Activated naive CD4-positive, alpha-beta T cell treated with anti-CD3 and anti-CD28 coated beads, Interleukin-2, amount 50 U/mL, for 72 hours (primary cell): ENCODE results near the gene AMD1. TPM values are rescaled to one million over a fixed set of nuclear protein-coding genes. Genes with fewer than 3 reads are reported as not detected.

Experiments
- total RNA-seq, 2 donors: library from RNA; stranded (reverse); gene quantifications; one replicate each; pipeline ENCODE4 v1.2.3, GENCODE V29; 2022

Gene AMD1
- total RNA-seq, 2 donors from 2014 or later, result 78.0 to 83.7 TPM

Other genes with a start within 250 kb of the AMD1 start
- gene CDK19, start 59.3 kb upstream of the AMD1 start, total RNA-seq, result 10 to 100 TPM; 14.3 to 17.9 TPM
- gene GTF3C6, start 83.9 kb downstream of the AMD1 start, total RNA-seq, result 10 to 100 TPM; 72.0 to 85.7 TPM
- 10 to 100 TPM; 33.1 to 41.7 TPM for gene RPF2, start 107.3 kb downstream of the AMD1 start, total RNA-seq
- gene SLC16A10, start 212.7 kb downstream of the AMD1 start, total RNA-seq, result 1 to 10 TPM; 5.4 to 7.8 TPM